ENCODE data around the gene CBY3.
"Not testable (repeated sequence)": the region's sequence is repeated elsewhere in the genome, so short reads cannot be mapped to it uniquely, and the experiment has no call there.

Gene CBY3

GRCh38 chr5:179643141-179643920 is 37.5 kb downstream of the CBY3 start:
- H3K36me3 ChIP-seq (ENCODE audit: control insufficient read depth in 1 of 2, insufficient read depth in 2 of 2, low read length in 2 of 2); H3K4me1 ChIP-seq (ENCODE audit: control insufficient read depth in 1 of 2, insufficient read depth in 2 of 2, low read length in 2 of 2); H3K27me3 ChIP-seq (ENCODE audit: control insufficient read depth in 1 of 2, insufficient read depth in 2 of 2, low read length in 2 of 2); H3K9ac ChIP-seq (ENCODE audit: low read depth in 1 of 2, low read length in 2 of 2); H3K9me3 ChIP-seq (ENCODE audit: control insufficient read depth in 1 of 2, low read length in 2 of 2); H3K27ac ChIP-seq (ENCODE audit: low read depth, low read length); H3K4me3 ChIP-seq (ENCODE audit: low read depth in 1 of 2, low read length in 2 of 2): not testable (repeated sequence)

GRCh38 chr5:179642626-179643025 is 38.2 kb downstream of the CBY3 start:
- H3K4me3 ChIP-seq (ENCODE audit: low read depth in 1 of 2, low read length in 2 of 2); H3K27ac ChIP-seq (ENCODE audit: low read depth, low read length); H3K9ac ChIP-seq (ENCODE audit: low read depth in 1 of 2, low read length in 2 of 2); H3K36me3 ChIP-seq (ENCODE audit: control insufficient read depth in 1 of 2, insufficient read depth in 2 of 2, low read length in 2 of 2); H3K4me1 ChIP-seq (ENCODE audit: control insufficient read depth in 1 of 2, insufficient read depth in 2 of 2, low read length in 2 of 2); H3K9me3 ChIP-seq (ENCODE audit: control insufficient read depth in 1 of 2, low read length in 2 of 2); H3K27me3 ChIP-seq (ENCODE audit: control insufficient read depth in 1 of 2, insufficient read depth in 2 of 2, low read length in 2 of 2): not testable (repeated sequence)

GRCh38 chr5:179641745-179642144 is 39.1 kb downstream of the CBY3 start:
- H3K4me3 ChIP-seq (ENCODE audit: low read depth in 1 of 2, low read length in 2 of 2); H3K9ac ChIP-seq (ENCODE audit: low read depth in 1 of 2, low read length in 2 of 2); H3K4me1 ChIP-seq (ENCODE audit: control insufficient read depth in 1 of 2, insufficient read depth in 2 of 2, low read length in 2 of 2); H3K36me3 ChIP-seq (ENCODE audit: control insufficient read depth in 1 of 2, insufficient read depth in 2 of 2, low read length in 2 of 2); H3K27me3 ChIP-seq (ENCODE audit: control insufficient read depth in 1 of 2, insufficient read depth in 2 of 2, low read length in 2 of 2); H3K27ac ChIP-seq (ENCODE audit: low read depth, low read length); H3K9me3 ChIP-seq (ENCODE audit: control insufficient read depth in 1 of 2, low read length in 2 of 2): not testable (repeated sequence)

GRCh38 chr5:179639296-179639695 is 41.5 kb downstream of the CBY3 start:
- H3K36me3 ChIP-seq (ENCODE audit: control insufficient read depth in 1 of 2, insufficient read depth in 2 of 2, low read length in 2 of 2); H3K9ac ChIP-seq (ENCODE audit: low read depth in 1 of 2, low read length in 2 of 2); H3K27me3 ChIP-seq (ENCODE audit: control insufficient read depth in 1 of 2, insufficient read depth in 2 of 2, low read length in 2 of 2); H3K4me1 ChIP-seq (ENCODE audit: control insufficient read depth in 1 of 2, insufficient read depth in 2 of 2, low read length in 2 of 2); H3K27ac ChIP-seq (ENCODE audit: low read depth, low read length); H3K4me3 ChIP-seq (ENCODE audit: low read depth in 1 of 2, low read length in 2 of 2); H3K9me3 ChIP-seq (ENCODE audit: control insufficient read depth in 1 of 2, low read length in 2 of 2): not testable (repeated sequence)

- not testable (repeated sequence) for H3K9ac ChIP-seq (ENCODE audit: low read depth in 1 of 2, low read length in 2 of 2); H3K36me3 ChIP-seq (ENCODE audit: control insufficient read depth in 1 of 2, insufficient read depth in 2 of 2, low read length in 2 of 2); H3K27me3 ChIP-seq (ENCODE audit: control insufficient read depth in 1 of 2, insufficient read depth in 2 of 2, low read length in 2 of 2); H3K4me3 ChIP-seq (ENCODE audit: low read depth in 1 of 2, low read length in 2 of 2); H3K4me1 ChIP-seq (ENCODE audit: control insufficient read depth in 1 of 2, insufficient read depth in 2 of 2, low read length in 2 of 2); H3K27ac ChIP-seq (ENCODE audit: low read depth, low read length); H3K9me3 ChIP-seq (ENCODE audit: control insufficient read depth in 1 of 2, low read length in 2 of 2)
Measured at GRCh38 chr5:179634370-179635172, 46.3 kb downstream of the CBY3 start.

GRCh38 chr5:179633501-179634369 is 47.1 kb downstream of the CBY3 start:
- H3K27me3 ChIP-seq (ENCODE audit: control insufficient read depth in 1 of 2, insufficient read depth in 2 of 2, low read length in 2 of 2), result not testable (repeated sequence)

More at GRCh38 chr5:179633501-179634369, 47.1 kb downstream of the CBY3 start:
- H3K27ac ChIP-seq (ENCODE audit: low read depth, low read length); H3K9ac ChIP-seq (ENCODE audit: low read depth in 1 of 2, low read length in 2 of 2); H3K4me1 ChIP-seq (ENCODE audit: control insufficient read depth in 1 of 2, insufficient read depth in 2 of 2, low read length in 2 of 2); H3K9me3 ChIP-seq (ENCODE audit: control insufficient read depth in 1 of 2, low read length in 2 of 2); H3K36me3 ChIP-seq (ENCODE audit: control insufficient read depth in 1 of 2, insufficient read depth in 2 of 2, low read length in 2 of 2): not testable (repeated sequence)
- peak overlapping the region; percentile 40 to 67 for H3K4me3 ChIP-seq (ENCODE audit: low read depth in 1 of 2, low read length in 2 of 2)
